H9 (cell line): ENCODE measurements around the gene SYNGR1. TPM values are rescaled to one million over a fixed set of nuclear protein-coding genes. Genes with fewer than 3 reads are reported as not detected.

Source experiments
- DNase-seq: peaks from one replicate; pipeline ENCODE4 v3.0.0-alpha.2; 2017
- H2AFZ ChIP-seq: one replicate; pipeline ENCODE4 v1.6.1; 2013; ENCODE audit warnings: mild to moderate bottlenecking, low read length, control low read depth, moderate library complexity
- H2AK5ac ChIP-seq: 2 replicates; pipeline ENCODE4 v1.6.1; 2013; ENCODE audit warnings: low read length, control low read depth, mixed read lengths; ENCODE audit not compliant: insufficient read length
- H2BK120ac ChIP-seq: one replicate; pipeline ENCODE4 v1.6.1; 2013; ENCODE audit warnings: low read depth, mild to moderate bottlenecking, low read length, control low read depth, inconsistent platforms; ENCODE audit not compliant: poor library complexity, severe bottlenecking
- H2BK12ac ChIP-seq: 2 replicates; pipeline ENCODE4 v1.6.1; 2013; ENCODE audit warnings: low read length, control low read depth, mixed read lengths, low read depth; ENCODE audit not compliant: insufficient read length
- H2BK15ac ChIP-seq: 2 replicates; pipeline ENCODE4 v1.6.1; 2013; ENCODE audit warnings: low read depth, low read length, control low read depth
- H2BK20ac ChIP-seq: one replicate; pipeline ENCODE4 v1.6.1; 2013; ENCODE audit warnings: low read depth, mild to moderate bottlenecking, low read length, control low read depth, inconsistent platforms; ENCODE audit not compliant: poor library complexity, severe bottlenecking
- H2BK5ac ChIP-seq: 2 replicates; pipeline ENCODE4 v1.6.1; 2013; ENCODE audit warnings: low read length, control low read depth, mixed read lengths; ENCODE audit not compliant: insufficient read length
- H3K14ac ChIP-seq: 2 replicates; pipeline ENCODE4 v1.6.1; 2013; ENCODE audit warnings: low read length, control low read depth; ENCODE audit not compliant: insufficient read depth
- H3K18ac ChIP-seq: 2 replicates; pipeline ENCODE4 v1.6.1; 2013; ENCODE audit warnings: low read depth, mild to moderate bottlenecking, mixed read lengths, low read length, control low read depth; ENCODE audit not compliant: insufficient read length
- H3K23ac ChIP-seq: 2 replicates; pipeline ENCODE4 v1.6.1; 2013; ENCODE audit warnings: low read length, control low read depth, mixed read lengths, low read depth; ENCODE audit not compliant: insufficient read length
- H3K23me2 ChIP-seq: 2 replicates; pipeline ENCODE4 v1.6.1; 2013; ENCODE audit warnings: low read depth, mild to moderate bottlenecking, mixed read lengths, low read length, control low read depth; ENCODE audit not compliant: insufficient read length, poor library complexity, severe bottlenecking
- H3K27ac ChIP-seq: 2 replicates; pipeline ENCODE4 v1.5.1; 2013; ENCODE audit warnings: low read length, control low read depth, mixed read lengths, low read depth; ENCODE audit not compliant: insufficient read length
- H3K27me3 ChIP-seq: 2 replicates; pipeline ENCODE4 v1.6.1; 2013; ENCODE audit warnings: low read length, control low read depth, inconsistent platforms; ENCODE audit not compliant: insufficient read depth
- H3K4ac ChIP-seq: 2 replicates; pipeline ENCODE4 v1.6.1; 2013; ENCODE audit warnings: low read depth, mild to moderate bottlenecking, control low read depth, inconsistent platforms, low read length, moderate library complexity
- H3K4me1 ChIP-seq: 2 replicates; pipeline ENCODE4 v1.6.1; 2013; ENCODE audit warnings: low read length, control low read depth, inconsistent platforms; ENCODE audit not compliant: insufficient read depth
- H3K4me2 ChIP-seq: 2 replicates; pipeline ENCODE4 v1.6.1; 2013; ENCODE audit warnings: low read length, control low read depth, mixed read lengths; ENCODE audit not compliant: insufficient read length, insufficient read depth
- H3K56ac ChIP-seq: 2 replicates; pipeline ENCODE4 v1.6.1; 2013; ENCODE audit warnings: low read depth, mild to moderate bottlenecking, mixed read lengths, low read length, control low read depth; ENCODE audit not compliant: insufficient read length
- H3K79me1 ChIP-seq: 2 replicates; pipeline ENCODE4 v1.6.1; 2013; ENCODE audit warnings: low read depth, mild to moderate bottlenecking, moderate library complexity, low read length, control low read depth, inconsistent platforms; ENCODE audit not compliant: insufficient read depth, poor library complexity, severe bottlenecking
- H3K79me2 ChIP-seq: 2 replicates; pipeline ENCODE4 v1.6.1; 2013; ENCODE audit warnings: low read length, control low read depth, inconsistent platforms; ENCODE audit not compliant: insufficient read depth
- H3K9ac ChIP-seq: 2 replicates; pipeline ENCODE4 v1.6.1; 2013; ENCODE audit warnings: low read length, control low read depth, mixed read lengths; ENCODE audit not compliant: insufficient read length; ENCODE audit errors: extremely low read depth
- H3K9me3 ChIP-seq: one replicate; pipeline ENCODE4 v1.6.1; 2013; ENCODE audit warnings: low read depth, low read length, inconsistent platforms; ENCODE audit not compliant: control insufficient read depth
- H3T11ph ChIP-seq: one replicate; pipeline ENCODE4 v1.6.1; 2013; ENCODE audit warnings: mild to moderate bottlenecking, low read length, control low read depth, inconsistent platforms
- H4K20me1 ChIP-seq: one replicate; pipeline ENCODE4 v1.6.1; 2013; ENCODE audit not compliant: control insufficient read depth, insufficient read length, insufficient read depth
- H4K5ac ChIP-seq: 2 replicates; pipeline ENCODE4 v1.6.1; 2013; ENCODE audit warnings: low read depth, mild to moderate bottlenecking, mixed read lengths, low read length, control low read depth; ENCODE audit not compliant: insufficient read length
- H4K8ac ChIP-seq: replicated peaks from 2 replicates; pipeline ENCODE4 v1.6.1; 2013; ENCODE audit warnings: low read length, control low read depth, mixed read lengths, low read depth; ENCODE audit not compliant: insufficient read length
- H4K91ac ChIP-seq: 2 replicates; pipeline ENCODE4 v1.6.1; 2013; ENCODE audit warnings: low read depth, mild to moderate bottlenecking, moderate library complexity, mixed read lengths, low read length, control low read depth; ENCODE audit not compliant: insufficient read length
- H3K27ac Mint-ChIP-seq, 3 experiments: 2 replicates in 2 of 3; 3 replicates in 1 of 3; pipeline ENCODE4 v1.8.0; 2020 to 2021; ENCODE audit warnings: mixed read lengths in 3 of 3, mild to moderate bottlenecking in 1 of 3, moderate library complexity in 1 of 3
- H3K27me3 Mint-ChIP-seq: 2 replicates; pipeline ENCODE4 v1.8.0; 2021; ENCODE audit warnings: low read depth, mild to moderate bottlenecking, moderate library complexity, mixed read lengths
- H3K36me3 Mint-ChIP-seq, 3 experiments: 2 replicates in 2 of 3; 3 replicates in 1 of 3; pipeline ENCODE4 v1.8.0; 2020 to 2021; ENCODE audit warnings: low read depth in 3 of 3, mixed read lengths in 3 of 3; ENCODE audit not compliant: insufficient read depth in 1 of 3
- H3K4me1 Mint-ChIP-seq, 2 experiments: 2 replicates each; pipeline ENCODE4 v1.8.0; 2020; ENCODE audit warnings: mixed read lengths in 2 of 2
- H3K4me3 Mint-ChIP-seq, 2 experiments: 2 replicates in 1 of 2; 3 replicates in 1 of 2; pipeline ENCODE4 v1.8.0; 2020 to 2021; ENCODE audit warnings: mild to moderate bottlenecking in 2 of 2, mixed read lengths in 2 of 2, moderate library complexity in 1 of 2
- H3K9me3 Mint-ChIP-seq, 2 experiments: 2 replicates in 1 of 2; 3 replicates in 1 of 2; pipeline ENCODE4 v1.8.0; 2020; ENCODE audit warnings: mild to moderate bottlenecking in 2 of 2, mixed read lengths in 2 of 2, moderate library complexity in 1 of 2
- WGBS: extraction: QIAGEN DNeasy Blood & Tissue Kit; methylation state at CpG from one replicate; pipeline ENCODE4 v1.1.7; 2013; ENCODE audit warnings: missing lambda C conversion rate, low lambda C conversion rate, mixed read lengths; ENCODE audit not compliant: insufficient read length; ENCODE audit errors: extremely low coverage; 5-methylcytosine and 5-hydroxymethylcytosine counted together
- total RNA-seq: library from RNA; stranded (reverse); gene quantifications from 2 replicates; pipeline ENCODE4 v1.2.1, GENCODE V29; 2021
- TF ChIP-seq, protein P1 (sequence below): fragments of 200-600 bp; sonication (generic); conservative IDR thresholded peaks from 3 replicates; pipeline ENCODE4 v1.8.0; 2021; ENCODE audit warnings: antibody characterized with exemption, mild to moderate bottlenecking

Gene SYNGR1
- total RNA-seq, 1 experiment from 2014 or later = 13.2 TPM

DNA sequence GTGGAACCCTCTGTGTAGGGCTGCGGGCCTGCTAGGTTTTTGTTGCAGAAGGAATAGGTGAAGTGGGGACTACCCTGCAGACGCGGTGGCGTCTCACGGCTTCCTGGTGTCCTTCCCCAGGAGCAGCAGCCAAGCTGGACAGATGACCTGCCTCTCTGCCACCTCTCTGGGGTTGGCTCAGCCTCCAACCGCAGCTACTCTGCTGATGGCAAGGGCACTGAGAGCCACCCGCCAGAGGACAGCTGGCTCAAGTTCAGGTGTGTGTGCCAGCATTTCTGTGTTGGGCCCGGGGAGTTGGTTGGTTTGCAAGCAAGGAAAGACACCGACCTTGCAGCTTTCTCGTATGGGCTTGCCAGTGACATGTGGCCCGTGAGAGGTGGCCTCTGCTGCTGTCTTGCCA, 65.1 kb downstream of the SYNGR1 start:
- H3K23me2 ChIP-seq = no peaks in the 10 kb centered on the region
- H4K91ac ChIP-seq = no peak overlapping the region
- H3K9me3 ChIP-seq = no peaks in the 10 kb centered on the region
- H3K4me3 Mint-ChIP-seq = no peak overlapping the region
- H4K8ac ChIP-seq = no peak overlapping the region
- no peak overlapping the region for H3K56ac ChIP-seq
- H2AK5ac ChIP-seq = no peak overlapping the region
- no peaks in the 10 kb centered on the region for H3K79me1 ChIP-seq
- no peak overlapping the region for H2AFZ ChIP-seq
- WGBS = no CpG with 5 or more reads among the region's 11 CpGs
- H2BK20ac ChIP-seq = no peak overlapping the region
- DNase-seq = no peak
- H3K36me3 Mint-ChIP-seq = peaks cover 11 to 40% (median 29%) of the 10 kb centered on the region in 3 experiments; a peak in 6 of 7 replicates
- H3K9ac ChIP-seq = no peak overlapping the region
- H2BK15ac ChIP-seq = no peak overlapping the region
- H2BK120ac ChIP-seq = no peak overlapping the region
- H2BK5ac ChIP-seq = no peak overlapping the region
- no peak overlapping the region for H3K18ac ChIP-seq
- H4K20me1 ChIP-seq = peaks cover 2% of the 10 kb centered on the region
- H3K27me3 ChIP-seq = no peaks in the 10 kb centered on the region
- no peak overlapping the region for H3K14ac ChIP-seq
- no peak overlapping the region for H3T11ph ChIP-seq
- no peaks in the 10 kb centered on the region; the same call in 1 of the 2 replicates for H3K27me3 Mint-ChIP-seq
- H2BK12ac ChIP-seq = no peak overlapping the region
- H3K9me3 Mint-ChIP-seq = no peaks in the 10 kb centered on the region
- peak overlapping the region in 1 of 3 experiments; percentile 75; a peak in 1 of 7 replicates for H3K27ac Mint-ChIP-seq
- no peaks in the 10 kb centered on the region for H3K4me1 ChIP-seq
- H3K4ac ChIP-seq = no peak overlapping the region
- no peak overlapping the region for H3K27ac ChIP-seq
- H4K5ac ChIP-seq = no peak overlapping the region
- no peaks in the 10 kb centered on the region for H3K79me2 ChIP-seq
- H3K4me2 ChIP-seq = no peak overlapping the region
- H3K23ac ChIP-seq = no peak overlapping the region
- TF ChIP-seq, protein P1, sequence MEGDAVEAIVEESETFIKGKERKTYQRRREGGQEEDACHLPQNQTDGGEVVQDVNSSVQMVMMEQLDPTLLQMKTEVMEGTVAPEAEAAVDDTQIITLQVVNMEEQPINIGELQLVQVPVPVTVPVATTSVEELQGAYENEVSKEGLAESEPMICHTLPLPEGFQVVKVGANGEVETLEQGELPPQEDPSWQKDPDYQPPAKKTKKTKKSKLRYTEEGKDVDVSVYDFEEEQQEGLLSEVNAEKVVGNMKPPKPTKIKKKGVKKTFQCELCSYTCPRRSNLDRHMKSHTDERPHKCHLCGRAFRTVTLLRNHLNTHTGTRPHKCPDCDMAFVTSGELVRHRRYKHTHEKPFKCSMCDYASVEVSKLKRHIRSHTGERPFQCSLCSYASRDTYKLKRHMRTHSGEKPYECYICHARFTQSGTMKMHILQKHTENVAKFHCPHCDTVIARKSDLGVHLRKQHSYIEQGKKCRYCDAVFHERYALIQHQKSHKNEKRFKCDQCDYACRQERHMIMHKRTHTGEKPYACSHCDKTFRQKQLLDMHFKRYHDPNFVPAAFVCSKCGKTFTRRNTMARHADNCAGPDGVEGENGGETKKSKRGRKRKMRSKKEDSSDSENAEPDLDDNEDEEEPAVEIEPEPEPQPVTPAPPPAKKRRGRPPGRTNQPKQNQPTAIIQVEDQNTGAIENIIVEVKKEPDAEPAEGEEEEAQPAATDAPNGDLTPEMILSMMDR = no peak
- H3K4me1 Mint-ChIP-seq = peaks cover 0 to 3% of the 10 kb centered on the region in 2 experiments; a peak in 1 of 4 replicates
